SKM-1 treated with dmso at 0.1 percent for 144 hours (cell line): ENCODE results near the gene CDC7.
A peak's percentile ranks its signal among the peaks of the same experiment; 100 is the strongest.

ENCODE experiments used
- DNase-seq: peaks from one replicate; lab custom pipeline; 2025; ENCODE audit not compliant: unreplicated experiment; lab: John Stamatoyannopoulos, UW

The CDC7 gene

GRCh38 chr1:91548376-91549040 is 47.9 kb downstream of the CDC7 start:
- no peak for DNase-seq

GRCh38 chr1:91549041-91549735 is 48.5 kb downstream of the CDC7 start:
- no peak for DNase-seq

GRCh38 chr1:91550961-91551360 is 50.3 kb downstream of the CDC7 start:
- DNase-seq, result no peak

GRCh38 chr1:91552091-91552490 is 51.4 kb downstream of the CDC7 start:
- DNase-seq, result no peak

- DNase-seq, result no peak
These were observed 51.9 kb downstream of the CDC7 start for GRCh38 chr1:91552596-91552995.

GRCh38 chr1:91553177-91553591 is 52.5 kb downstream of the CDC7 start:
- no peak for DNase-seq

- no peak for DNase-seq
These were observed 54.6 kb downstream of the CDC7 start for GRCh38 chr1:91555074-91555730.

GRCh38 chr1:91555821-91556531 is 55.3 kb downstream of the CDC7 start:
- DNase-seq, result no peak

- no peak for DNase-seq
These were observed 55.9 kb downstream of the CDC7 start for GRCh38 chr1:91556556-91556955.

GRCh38 chr1:91557039-91557690 is 56.5 kb downstream of the CDC7 start:
- no peak for DNase-seq

GRCh38 chr1:91557826-91558225 is 57.2 kb downstream of the CDC7 start:
- no peak for DNase-seq

GRCh38 chr1:91559046-91559750 is 58.5 kb downstream of the CDC7 start:
- DNase-seq, result no peak

GRCh38 chr1:91559838-91560565 is 59.4 kb downstream of the CDC7 start:
- no peak for DNase-seq

GRCh38 chr1:91564888-91565701 is 64.4 kb downstream of the CDC7 start:
- no peak for DNase-seq

- DNase-seq, result no peak
These were observed 66.9 kb downstream of the CDC7 start for GRCh38 chr1:91567583-91567982.

GRCh38 chr1:91568261-91568660 is 67.6 kb downstream of the CDC7 start:
- DNase-seq, result no peak

- DNase-seq, result peak; percentile 50
These were observed 68.9 kb downstream of the CDC7 start for GRCh38 chr1:91569411-91570119.

- no peak for DNase-seq
These were observed 69.4 kb downstream of the CDC7 start for GRCh38 chr1:91570120-91570448.
